NOMO-1 treated with dmso at 0.1 percent for 144 hours (cell line): ENCODE data around the gene FBXO8.

Experiments used
- DNase-seq: peaks from one replicate; lab custom pipeline; 2025; ENCODE audit not compliant: unreplicated experiment; lab: John Stamatoyannopoulos, UW

The FBXO8 gene

GRCh38 chr4:174248407-174248806, 35.1 kb downstream of the FBXO8 start:
- DNase-seq: no peak

GRCh38 chr4:174245714-174246113, 37.8 kb downstream of the FBXO8 start:
- no peak for DNase-seq

GRCh38 chr4:174244441-174244840, 39.0 kb downstream of the FBXO8 start:
- DNase-seq: no peak

DNA sequence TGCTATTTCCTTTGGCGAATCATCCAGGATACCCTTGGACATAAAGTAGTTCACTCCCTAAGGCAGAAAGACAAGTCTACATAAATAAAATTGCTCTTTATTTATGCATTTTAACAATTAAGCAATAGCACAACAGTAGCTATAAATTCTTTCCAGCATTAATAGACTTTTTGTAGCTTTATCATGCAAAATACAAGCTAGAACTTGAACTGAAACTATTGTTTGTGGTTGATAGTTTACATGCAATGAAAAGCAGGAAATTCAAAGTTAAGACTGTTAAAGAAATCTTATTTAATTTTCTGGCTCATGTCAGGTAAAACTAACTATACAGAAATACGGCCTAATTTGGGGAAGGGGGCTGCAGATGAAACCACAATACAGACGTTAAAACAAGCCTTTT, 42.3 kb downstream of the FBXO8 start:
- DNase-seq: no peak

GRCh38 chr4:174236359-174236758, 47.1 kb downstream of the FBXO8 start:
- no peak for DNase-seq

- no peak for DNase-seq
Observed at GRCh38 chr4:174230680-174231079, 52.8 kb downstream of the FBXO8 start.

- DNase-seq: no peak
Observed at GRCh38 chr4:174230148-174230547, 53.3 kb downstream of the FBXO8 start.

DNA sequence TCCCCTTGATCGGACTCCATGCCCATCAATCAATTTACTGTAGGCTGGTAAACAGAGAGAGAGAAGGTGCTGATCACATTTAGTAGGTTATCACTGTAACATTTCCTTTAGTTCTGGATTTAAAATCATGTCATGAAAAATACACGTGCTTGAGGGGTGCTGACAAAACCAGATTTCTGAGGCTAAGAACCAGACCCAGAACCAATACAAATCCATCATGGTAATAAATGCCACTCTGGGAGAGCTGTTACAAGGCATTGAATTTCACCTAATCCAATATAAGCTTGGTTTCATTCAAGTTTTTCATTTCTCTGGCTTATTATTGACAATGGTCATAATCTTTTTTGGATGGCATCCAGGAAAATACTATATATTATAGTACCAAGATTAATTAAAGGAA, 54.5 kb downstream of the FBXO8 start:
- no peak for DNase-seq

DNA sequence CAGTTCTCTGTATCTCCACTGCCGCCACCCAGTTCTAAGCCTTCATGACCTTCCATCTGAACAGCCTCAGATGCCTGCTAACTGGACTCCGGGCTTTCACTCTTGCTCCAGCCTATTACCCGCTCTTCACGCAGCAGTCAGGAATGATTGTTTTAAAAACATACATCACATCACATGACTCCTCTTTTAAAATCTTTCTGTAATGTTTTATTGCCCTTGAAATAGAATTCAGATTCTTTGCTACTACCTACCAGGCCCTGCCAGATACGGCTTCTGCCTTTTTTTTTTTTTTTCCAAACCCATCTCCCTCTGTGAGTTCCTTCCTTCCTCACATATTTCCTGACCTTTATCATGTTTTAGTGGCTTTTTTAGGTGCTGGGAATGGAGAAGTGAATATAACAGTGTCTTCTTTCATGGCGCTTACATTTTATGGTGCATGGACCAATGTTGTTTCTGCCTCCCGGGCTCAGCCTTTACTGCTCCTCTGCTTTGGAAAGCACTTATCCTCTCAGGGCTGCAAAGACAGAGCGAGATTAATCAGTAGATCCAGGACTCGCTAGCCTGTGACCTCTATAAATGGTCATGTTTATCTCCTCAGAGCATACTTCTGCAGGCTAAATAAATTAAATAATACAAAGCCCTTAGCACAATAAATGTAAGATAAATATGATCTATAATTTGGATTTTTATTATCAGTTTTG, 58.0 kb downstream of the FBXO8 start:
- no peak for DNase-seq

- DNase-seq: no peak
Observed at GRCh38 chr4:174224550-174224949, 58.9 kb downstream of the FBXO8 start.

DNA sequence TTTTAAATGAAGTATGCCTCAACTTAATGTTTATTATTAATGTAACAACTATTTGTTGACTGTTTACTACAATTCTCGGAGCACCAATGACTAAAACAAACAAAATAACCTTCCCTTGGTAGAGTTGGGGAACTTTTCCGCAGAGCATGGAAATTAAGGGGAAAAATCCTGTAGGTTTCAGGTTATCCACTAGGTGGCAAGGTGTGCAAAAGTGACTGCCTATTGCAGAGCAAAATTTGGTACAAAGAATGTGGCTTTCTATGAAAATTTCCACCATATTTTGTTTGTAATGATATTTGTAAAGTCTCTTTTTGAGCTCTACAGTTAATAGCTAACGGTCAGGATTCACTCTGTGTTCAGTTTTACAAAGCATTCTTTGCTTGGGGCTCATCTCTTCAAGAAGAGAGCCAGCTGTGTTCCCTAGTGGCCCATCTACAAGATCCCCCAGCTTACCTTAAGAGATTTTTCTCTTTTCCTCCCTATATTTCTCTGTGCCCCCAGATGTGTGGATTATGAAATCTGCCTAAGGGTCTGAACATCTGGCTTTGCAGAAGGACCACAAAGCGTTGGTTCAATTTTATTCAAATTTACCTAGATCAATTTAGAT, 61.1 kb downstream of the FBXO8 start:
- DNase-seq: no peak

- no peak for DNase-seq
Observed at GRCh38 chr4:174218127-174218790, 65.2 kb downstream of the FBXO8 start.

DNA sequence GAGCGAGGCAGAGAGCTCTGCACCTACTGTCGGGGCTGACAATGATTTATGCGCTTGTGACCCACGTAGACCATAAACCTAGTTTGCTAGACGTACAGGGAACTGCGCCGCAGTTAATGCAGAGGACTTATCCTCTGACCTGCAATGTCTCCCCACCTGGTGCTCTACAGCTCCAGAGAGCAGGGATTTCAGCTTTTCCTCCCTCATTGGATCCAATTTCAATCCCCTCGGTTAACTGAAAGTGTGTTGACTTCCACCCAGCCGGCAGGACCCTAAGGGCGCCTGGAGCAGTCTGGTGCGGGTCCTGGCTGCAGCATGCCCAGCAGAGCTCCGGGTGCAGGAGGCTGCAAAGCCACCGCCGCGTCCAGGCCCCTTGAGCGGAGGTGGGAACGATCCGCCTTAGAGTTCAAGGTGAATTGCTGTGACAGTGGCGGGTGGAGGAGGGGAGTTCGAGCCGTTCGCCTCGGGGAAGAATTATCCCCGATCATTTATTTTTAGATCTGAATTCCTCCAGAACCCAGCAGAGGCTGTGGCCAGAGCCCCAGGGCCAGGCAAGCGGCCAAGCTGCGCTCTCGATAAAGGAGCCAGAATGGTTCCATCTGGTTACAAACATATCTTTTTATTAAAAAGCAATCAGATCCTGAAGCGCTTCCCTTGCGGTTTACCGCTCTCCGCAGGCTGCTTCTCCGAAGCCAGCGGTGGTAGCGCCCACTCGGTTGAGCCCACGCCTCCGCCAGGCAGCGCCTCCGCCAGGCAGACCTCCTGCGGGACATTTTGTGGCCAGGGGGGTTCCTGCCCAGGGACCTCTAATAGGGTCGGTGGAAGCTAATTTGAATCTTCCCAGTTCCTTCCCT, 66.0 kb downstream of the FBXO8 start:
- no peak for DNase-seq

DNA sequence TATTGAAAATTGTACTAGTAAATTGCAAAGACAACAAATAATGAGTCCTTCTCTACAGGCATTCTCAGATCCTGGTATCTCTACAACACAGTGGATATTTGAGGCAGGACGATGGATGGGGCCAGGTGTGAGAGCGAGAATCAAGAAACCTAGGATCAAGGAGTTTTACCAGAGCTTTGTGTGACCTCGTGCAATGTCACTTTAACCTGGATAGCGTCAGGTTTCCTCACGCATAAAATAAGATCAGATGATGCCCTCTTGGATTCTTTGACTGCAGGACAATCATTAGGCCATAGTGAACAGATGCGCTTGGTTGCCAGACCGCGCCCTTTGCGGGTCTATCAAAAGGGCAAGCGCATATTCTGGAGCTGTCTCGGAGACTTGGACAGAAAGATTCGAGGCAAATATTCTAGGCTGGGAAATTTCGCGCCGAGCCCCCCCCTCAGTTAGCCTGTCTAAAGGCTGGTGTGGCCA, 66.6 kb downstream of the FBXO8 start:
- no peak for DNase-seq

- no peak for DNase-seq
Observed at GRCh38 chr4:174215961-174216680, 67.3 kb downstream of the FBXO8 start.

- DNase-seq: no peak
Observed at GRCh38 chr4:174215057-174215456, 68.4 kb downstream of the FBXO8 start.

DNA sequence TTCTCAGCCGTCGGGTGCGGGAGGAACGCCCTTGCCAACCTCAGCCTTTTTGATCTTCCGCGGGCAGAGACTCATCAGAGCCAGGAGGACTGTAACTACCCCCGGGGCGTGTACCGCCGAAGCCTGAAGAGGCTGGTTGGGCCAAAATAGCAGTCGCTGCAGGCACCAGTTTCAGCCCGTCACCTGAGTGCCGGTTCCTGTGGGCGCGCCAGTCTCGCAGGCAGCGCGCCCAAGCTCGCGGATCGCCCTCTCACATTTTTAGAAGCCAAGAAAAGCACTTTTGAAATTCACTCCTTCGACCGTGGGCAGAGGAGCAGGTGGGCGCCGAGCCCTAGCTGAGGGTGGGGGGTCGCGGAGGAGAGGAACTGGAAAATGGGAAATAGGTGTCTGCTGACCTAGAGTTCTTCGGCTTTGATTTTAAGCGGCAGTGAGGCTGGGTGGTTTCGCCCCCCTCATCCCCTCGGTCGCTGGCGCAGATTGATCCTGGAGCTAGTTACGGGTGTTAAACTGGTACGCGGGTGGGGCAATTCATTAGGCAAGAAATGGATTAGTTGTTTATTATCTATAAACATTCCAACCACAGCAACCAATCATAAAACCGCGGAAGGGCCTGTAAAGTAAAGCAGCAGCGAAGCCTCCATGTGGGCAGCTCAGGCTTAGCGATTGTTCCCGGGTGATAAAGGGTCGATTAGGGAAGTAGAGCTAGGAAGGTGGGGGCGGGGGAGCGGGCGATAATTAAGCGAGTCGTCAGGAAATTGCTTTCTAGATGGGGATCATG, 69.2 kb downstream of the FBXO8 start:
- DNase-seq: no peak

DNA sequence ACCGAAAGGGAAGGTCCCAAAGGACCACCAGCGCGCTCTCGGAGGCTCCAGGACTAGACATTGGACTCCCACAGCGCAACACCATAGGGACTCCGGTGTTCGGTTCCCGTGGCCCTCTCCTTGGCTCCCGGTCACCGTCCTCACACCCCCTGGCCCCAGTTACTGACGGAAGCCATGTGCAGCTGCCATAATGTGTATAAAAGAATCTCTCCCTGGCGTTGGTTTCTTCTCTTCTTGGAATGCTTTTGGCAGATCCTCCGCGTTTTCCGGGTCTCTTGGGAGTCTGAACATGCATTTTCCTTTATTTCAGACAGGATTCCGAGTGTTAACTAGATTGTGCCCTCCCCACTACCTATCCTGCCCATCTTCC, 69.8 kb downstream of the FBXO8 start:
- DNase-seq: no peak

- no peak for DNase-seq
Observed at GRCh38 chr4:174212061-174212460, 71.4 kb downstream of the FBXO8 start.

GRCh38 chr4:174211622-174212044, 71.8 kb downstream of the FBXO8 start:
- no peak for DNase-seq
